Islet of Langerhans (tissue), 1 donor: ENCODE results near the gene SFXN5.
"Not testable (repeated sequence)": the region's sequence is repeated elsewhere in the genome, so short reads cannot be mapped to it uniquely, and the experiment has no call there.

Source experiments
- FAIRE-seq: peaks from one replicate; lab custom pipeline; 2011; peaks lifted over from hg19 to GRCh38; lab: Jason Lieb, UNC

SFXN5 gene

DNA sequence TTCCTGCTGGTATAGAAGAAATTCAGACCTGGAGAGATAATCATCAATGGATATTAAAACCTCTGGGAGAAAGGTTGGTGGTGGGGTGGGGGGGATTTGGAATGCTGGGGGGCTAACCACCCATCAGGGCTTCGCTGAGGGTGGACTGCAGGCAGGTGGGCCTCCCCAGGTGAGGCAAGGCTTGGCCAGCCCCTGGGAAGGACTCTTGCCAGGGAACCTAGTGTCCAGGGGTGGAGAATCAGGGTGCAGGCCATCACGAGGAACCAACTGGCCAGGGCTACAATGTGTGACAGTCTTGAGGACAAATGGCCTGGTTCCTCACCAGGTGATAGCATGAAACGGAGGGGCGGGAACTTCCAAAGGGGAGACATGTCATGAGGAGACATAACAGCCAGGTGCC is 29.4 kb upstream of the SFXN5 start:
- FAIRE-seq: no peak

DNA sequence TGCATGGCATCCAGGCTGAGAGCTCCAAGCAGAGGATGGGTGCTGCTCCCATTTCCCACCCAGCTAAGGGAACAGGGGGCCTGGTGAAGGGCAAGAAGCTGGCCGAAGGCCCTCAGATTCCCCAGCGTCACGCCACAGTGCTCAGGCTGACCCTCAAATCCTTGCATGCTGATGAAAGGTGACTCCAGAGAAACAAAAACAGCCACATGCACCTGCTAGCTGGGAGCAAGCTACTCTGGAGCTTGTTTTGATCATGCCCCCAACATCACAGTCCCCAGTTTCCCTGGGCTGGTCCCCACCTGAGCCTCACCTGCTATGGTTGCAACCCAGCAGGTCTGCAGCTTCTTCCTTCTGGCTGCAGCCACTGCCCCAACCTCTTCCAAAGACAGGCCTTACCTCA is 28.0 kb upstream of the SFXN5 start:
- FAIRE-seq: no peak

- no peak for FAIRE-seq
Measured at GRCh38 chr2:73095910-73096309, 24.4 kb upstream of the SFXN5 start.

- FAIRE-seq: not testable (repeated sequence)
Measured at GRCh38 chr2:73093601-73094218, 22.2 kb upstream of the SFXN5 start.

DNA sequence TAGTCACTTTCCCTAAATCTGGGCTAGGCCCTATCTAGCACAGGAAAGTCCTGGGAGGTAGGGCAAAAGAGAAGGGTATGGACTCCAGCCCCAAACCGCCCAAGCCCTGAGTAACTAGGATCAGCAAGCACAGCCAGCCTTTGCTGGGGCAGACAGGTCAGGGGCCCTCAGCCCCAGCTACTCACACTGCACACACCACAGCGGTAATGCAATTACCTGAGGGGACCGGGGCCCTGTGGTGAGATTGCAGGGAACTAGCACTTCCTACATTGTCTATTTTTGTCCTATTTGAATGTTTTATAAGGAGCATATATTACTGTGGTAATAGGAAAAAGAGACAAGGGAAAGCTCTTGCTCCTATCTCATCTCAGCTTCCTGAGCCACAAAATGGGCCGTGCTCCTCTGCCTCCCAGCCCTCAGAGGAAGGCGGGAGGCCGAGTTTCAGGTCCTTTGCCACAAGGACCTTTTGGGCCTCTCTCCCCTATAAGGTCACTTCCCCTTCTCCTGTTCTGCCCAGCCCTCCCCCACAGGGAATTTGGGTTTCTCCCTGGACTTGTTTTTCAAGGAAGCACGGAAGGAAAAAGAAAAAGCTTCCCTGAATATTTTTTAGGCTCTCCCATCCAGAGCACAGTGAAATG is 20.8 kb upstream of the SFXN5 start:
- no peak for FAIRE-seq

- no peak for FAIRE-seq
Measured at GRCh38 chr2:73091696-73092095, 20.2 kb upstream of the SFXN5 start.

DNA sequence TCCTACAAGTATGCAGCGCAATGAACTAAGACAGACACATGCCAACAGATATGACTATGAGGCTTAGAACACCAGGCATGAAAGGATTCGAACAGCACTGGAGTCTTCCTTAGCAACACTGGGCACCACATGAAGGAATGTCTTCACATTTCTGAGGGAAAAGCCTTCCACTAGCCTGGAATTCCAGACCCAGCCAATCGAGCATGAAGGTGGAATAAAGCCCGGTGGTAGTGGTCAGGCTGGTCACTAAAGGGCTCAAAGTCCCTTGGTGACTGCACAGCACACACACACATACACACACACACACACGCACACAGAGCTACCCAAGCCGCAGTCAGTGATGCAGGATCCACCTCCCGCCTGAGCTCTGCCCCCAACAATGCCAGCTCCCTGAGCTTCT is 19.7 kb upstream of the SFXN5 start:
- no peak for FAIRE-seq

DNA sequence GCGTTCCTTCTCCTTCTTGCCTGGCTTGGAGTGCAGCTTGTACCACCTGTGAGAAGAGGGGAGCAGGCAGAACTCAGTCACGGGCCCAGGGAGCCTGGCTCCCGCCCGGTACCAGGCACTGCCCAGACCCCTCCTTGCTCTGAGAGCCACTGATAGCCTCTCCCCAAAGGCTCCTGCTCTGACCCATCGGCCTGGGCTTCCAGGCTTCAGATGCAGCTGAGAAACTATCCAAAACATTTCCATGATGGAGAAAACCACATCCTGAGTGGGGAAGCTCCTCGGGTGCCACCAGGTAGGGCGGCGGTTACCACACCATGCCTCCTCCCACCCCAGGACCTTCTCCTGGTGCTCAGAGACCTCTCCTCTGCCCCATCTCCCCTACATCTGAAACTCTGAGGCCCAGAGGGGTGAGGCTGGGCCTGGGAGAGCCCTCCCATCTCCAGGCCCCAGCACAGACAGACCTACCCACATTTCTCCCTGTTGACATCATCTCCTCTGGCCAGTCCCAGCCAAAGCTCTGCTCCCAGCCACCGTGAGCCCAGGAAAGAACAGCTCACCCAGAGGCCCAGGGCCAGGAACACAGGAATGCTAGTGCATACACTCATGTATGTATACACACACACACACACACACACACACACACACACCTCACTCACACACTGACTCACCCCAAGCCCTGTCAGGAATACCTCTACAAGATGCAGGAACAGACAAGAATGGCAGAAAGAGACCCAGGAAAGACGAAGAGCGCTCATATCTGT is 17.9 kb upstream of the SFXN5 start:
- no peak for FAIRE-seq

DNA sequence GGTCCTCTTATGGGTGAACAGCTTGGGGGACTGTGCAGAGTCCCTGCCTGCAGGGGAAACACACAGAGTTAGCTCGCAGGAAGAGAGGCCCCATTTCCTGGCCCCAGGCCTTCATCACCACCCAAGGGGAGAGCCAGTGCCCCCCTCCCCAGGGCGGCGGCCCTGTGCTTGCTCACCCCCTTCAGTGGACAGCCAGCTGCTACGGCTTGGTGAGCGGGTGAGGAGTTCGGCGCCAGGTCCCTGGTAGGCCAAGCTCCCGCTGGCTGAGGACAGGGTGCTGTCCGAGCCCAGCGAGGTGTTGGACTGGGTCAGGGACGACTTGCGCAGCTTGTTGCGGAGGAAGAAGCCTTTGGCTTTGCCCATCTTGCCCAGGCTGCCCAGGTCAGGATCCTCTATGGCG is 17.2 kb upstream of the SFXN5 start:
- no peak for FAIRE-seq

- FAIRE-seq: no peak
Measured at GRCh38 chr2:73088211-73088610, 16.7 kb upstream of the SFXN5 start.

GRCh38 chr2:73087311-73087710 is 15.8 kb upstream of the SFXN5 start:
- no peak for FAIRE-seq

DNA sequence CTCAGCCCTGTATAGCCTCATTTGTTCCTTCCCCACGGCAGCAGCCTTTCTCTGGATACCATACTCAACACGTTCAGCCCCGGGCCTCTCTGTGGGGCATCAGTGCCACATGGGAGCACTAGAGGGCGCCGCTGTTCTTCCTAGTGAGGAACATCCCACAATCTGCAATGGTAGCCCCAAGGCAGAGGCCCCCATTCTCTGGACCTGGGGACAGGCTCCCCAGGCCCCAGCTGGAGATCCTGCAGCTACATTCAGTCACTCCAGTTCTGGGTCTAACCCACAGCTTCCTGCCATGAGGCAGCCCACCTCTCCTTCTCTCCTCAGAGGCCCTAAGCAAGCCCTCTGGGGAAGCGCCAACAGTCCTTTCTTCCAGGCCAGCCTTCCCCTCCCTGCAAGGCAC is 14.2 kb upstream of the SFXN5 start:
- FAIRE-seq: no peak

- no peak for FAIRE-seq
Measured at GRCh38 chr2:73084971-73085370, 13.5 kb upstream of the SFXN5 start.

- no peak for FAIRE-seq
Measured at GRCh38 chr2:73083886-73084800, 12.6 kb upstream of the SFXN5 start.

DNA sequence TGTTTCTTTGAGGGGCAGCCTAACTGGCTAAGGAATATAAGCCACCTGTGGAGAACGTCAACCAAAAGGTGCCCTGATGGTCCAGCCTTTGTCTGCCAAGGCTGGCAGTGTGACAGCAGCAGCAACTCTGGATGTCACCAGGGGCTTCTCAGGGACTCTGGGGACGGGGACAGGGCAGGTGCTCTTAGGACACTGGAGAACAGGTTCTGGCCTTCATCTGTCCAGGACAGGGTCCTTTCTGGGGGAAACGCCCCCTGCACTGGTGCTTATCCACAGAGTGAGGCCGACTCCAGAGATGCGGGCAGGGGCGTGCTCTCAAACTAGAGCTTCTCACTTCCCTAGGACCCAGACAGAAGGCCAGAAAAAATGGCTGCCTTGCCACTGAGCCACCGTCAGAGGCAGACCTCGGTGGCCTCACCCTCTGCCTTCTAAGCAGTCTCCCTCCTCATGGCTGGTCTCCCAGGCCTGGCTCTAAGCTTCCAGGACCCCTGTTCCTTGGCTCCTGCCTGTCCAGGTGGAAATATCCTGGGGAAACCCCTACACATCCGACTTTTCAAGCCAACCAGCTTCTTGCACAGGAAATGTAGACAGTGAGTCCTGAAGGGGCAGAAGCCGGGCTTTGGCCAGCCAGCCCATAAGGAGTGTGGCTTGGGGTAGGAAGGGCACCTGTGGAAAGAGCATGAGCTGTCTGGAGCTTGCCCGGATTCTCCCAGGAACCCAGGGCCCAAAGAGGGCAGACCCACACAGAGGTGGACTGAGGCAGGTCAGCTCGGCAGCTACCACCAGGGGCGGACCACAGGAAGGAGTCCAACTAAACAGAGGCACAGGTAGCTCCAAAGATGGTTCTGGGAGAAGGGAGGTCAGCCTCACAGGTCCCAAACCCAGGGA is 11.3 kb upstream of the SFXN5 start:
- no peak for FAIRE-seq

- no peak for FAIRE-seq
Measured at GRCh38 chr2:73081181-73081671, 9.7 kb upstream of the SFXN5 start.

GRCh38 chr2:73080321-73081131 is 9.0 kb upstream of the SFXN5 start:
- FAIRE-seq: no peak

- FAIRE-seq: no peak
Measured at GRCh38 chr2:73079636-73080035, 8.1 kb upstream of the SFXN5 start.

- no peak for FAIRE-seq
Measured at GRCh38 chr2:73078457-73079411, 7.2 kb upstream of the SFXN5 start.
